Sigmoid colon (tissue), 7 donors: ENCODE data around the gene CLIC3. TPM values are rescaled to one million over a fixed set of nuclear protein-coding genes. Genes with fewer than 3 reads are reported as not detected.

ENCODE experiments used
- DNase-seq: peaks from one replicate; pipeline ENCODE4 v3.0.0-alpha.2; 2019
- H3K27ac ChIP-seq, 4 donors: fragments of 200-600 bp; sonication (generic); one replicate each; pipeline ENCODE4 v1.5.1; 2016 to 2019; ENCODE audit warnings: mild to moderate bottlenecking in 1 of 4
- H3K27me3 ChIP-seq, 3 donors: fragments of 200-600 bp; sonication (generic); one replicate each; pipeline ENCODE4 v1.5.1; 2019; ENCODE audit warnings: mild to moderate bottlenecking in 1 of 3
- H3K36me3 ChIP-seq, 4 donors: fragments of 200-600 bp; sonication (generic); one replicate each; pipeline ENCODE4 v1.5.1; 2016 to 2019
- H3K4me1 ChIP-seq, 4 donors: fragments of 200-600 bp; sonication (generic); one replicate each; pipeline ENCODE4 v1.5.1; 2017 to 2019
- H3K4me3 ChIP-seq, 4 donors: fragments of 200-600 bp; sonication (generic); one replicate each; pipeline ENCODE4 v1.5.1; 2017 to 2019; ENCODE audit warnings: mild to moderate bottlenecking in 2 of 4, moderate library complexity in 1 of 4
- H3K9me3 ChIP-seq, 4 donors: fragments of 200-600 bp in 3 of 4; sonication (generic) in 3 of 4; one replicate each; pipeline versions ENCODE4 v1.5.1 to v1.6.1; 2013 to 2019
- EP300 ChIP-seq, 4 donors: sonication (generic); formaldehyde crosslinking; IDR thresholded peaks; one replicate each; pipeline ENCODE4 v1.6.1; 2017; ENCODE audit warnings: antibody characterized with exemption in 4 of 4
- POLR2A ChIP-seq, 2 donors: fragments of 450-650 bp; IDR thresholded peaks; one replicate each; pipeline ENCODE4 v1.6.1; 2016; ENCODE audit warnings: antibody characterized with exemption in 2 of 2, mild to moderate bottlenecking in 2 of 2, moderate library complexity in 2 of 2
- POLR2AphosphoS5 ChIP-seq, 4 donors: sonication (generic); formaldehyde crosslinking; IDR thresholded peaks; one replicate each; pipeline ENCODE4 v1.6.1; 2017; ENCODE audit warnings: antibody characterized with exemption in 4 of 4
- WGBS, 2 donors: extraction: QIAGEN DNeasy Blood & Tissue Kit; methylation state at CpG; one replicate each; pipeline ENCODE4 v1.1.7; 2013; 5-methylcytosine and 5-hydroxymethylcytosine counted together
- intact Hi-C: fragments of 100-400 bp; cut with DNase I; formaldehyde crosslinking; loops from one replicate; pipeline ENCODE4 v1.15.1; 2023
- polyA plus RNA-seq, 3 donors: library from polyadenylated mRNA; stranded (reverse); fragments of 200-250 nt; gene quantifications; one replicate each; pipeline ENCODE4 v1.2.3, GENCODE V29; 2013
- total RNA-seq, 4 donors: library from RNA; depleted of rRNA; stranded (reverse); fragments of >200 nt; gene quantifications; one replicate each; pipeline ENCODE4 v1.1.0, GENCODE V29; 2016
- TF ChIP-seq, protein P1 (sequence below), 4 experiments: fragments of 450-650 bp in 3 of 4; fragments of 200-600 bp in 1 of 4; IDR thresholded peaks; one replicate each; pipeline ENCODE4 v1.5.1; 2016 to 2019; ENCODE audit warnings: antibody characterized with exemption in 4 of 4, mild to moderate bottlenecking in 3 of 4, moderate library complexity in 2 of 4
- donor health status: healthy with polysubstance abuse.
- donor health status: Bipolar disorder and iron deficiency.
- donor health status: healthy.

Gene CLIC3
- total and polyA plus RNA-seq, 7 donors = 1.4 to 4.7 TPM; not detected in 5

DNA sequence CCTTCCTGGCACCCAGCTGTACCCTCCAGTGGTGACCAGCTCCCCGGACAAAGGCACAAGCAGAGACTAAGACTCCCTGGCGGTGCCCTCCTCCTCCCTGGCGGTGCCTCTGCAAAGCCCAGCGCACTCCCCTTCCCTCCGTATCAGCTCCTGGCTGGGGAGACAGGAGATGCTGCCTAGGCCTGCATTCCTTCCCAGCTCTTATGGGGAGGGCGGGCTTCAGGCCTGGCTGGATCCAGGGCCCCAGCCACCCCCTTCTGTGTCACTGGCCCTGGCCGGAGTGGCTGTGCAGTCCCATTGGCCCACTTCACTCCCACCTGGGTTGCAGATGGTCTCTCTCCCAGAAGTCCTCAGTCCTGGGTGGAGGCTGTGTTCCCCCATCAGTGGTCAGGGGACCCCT, 37.9 kb downstream of the CLIC3 start:
- no peaks in the 10 kb centered on the region for H3K4me1 ChIP-seq
- WGBS, 2 donors = 95 to 96% methylated on average over 7 of the region's 7 CpGs
- DNase-seq = no peak
- no peak overlapping the region for H3K27ac ChIP-seq
- intact Hi-C loops = no loop called here
- no peaks in the 10 kb centered on the region for H3K9me3 ChIP-seq
- TF ChIP-seq EP300 (IDR thresholded peaks at IDR 0.05) = no peak
- TF ChIP-seq POLR2A (IDR thresholded peaks at IDR 0.05) = no peak
- TF ChIP-seq POLR2AphosphoS5 (IDR thresholded peaks at IDR 0.05) = no peak
- TF ChIP-seq, protein P1, sequence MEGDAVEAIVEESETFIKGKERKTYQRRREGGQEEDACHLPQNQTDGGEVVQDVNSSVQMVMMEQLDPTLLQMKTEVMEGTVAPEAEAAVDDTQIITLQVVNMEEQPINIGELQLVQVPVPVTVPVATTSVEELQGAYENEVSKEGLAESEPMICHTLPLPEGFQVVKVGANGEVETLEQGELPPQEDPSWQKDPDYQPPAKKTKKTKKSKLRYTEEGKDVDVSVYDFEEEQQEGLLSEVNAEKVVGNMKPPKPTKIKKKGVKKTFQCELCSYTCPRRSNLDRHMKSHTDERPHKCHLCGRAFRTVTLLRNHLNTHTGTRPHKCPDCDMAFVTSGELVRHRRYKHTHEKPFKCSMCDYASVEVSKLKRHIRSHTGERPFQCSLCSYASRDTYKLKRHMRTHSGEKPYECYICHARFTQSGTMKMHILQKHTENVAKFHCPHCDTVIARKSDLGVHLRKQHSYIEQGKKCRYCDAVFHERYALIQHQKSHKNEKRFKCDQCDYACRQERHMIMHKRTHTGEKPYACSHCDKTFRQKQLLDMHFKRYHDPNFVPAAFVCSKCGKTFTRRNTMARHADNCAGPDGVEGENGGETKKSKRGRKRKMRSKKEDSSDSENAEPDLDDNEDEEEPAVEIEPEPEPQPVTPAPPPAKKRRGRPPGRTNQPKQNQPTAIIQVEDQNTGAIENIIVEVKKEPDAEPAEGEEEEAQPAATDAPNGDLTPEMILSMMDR (IDR thresholded peaks at IDR 0.05) = no peak
- no peak overlapping the region for H3K4me3 ChIP-seq
- H3K27me3 ChIP-seq = no peaks in the 10 kb centered on the region
- H3K36me3 ChIP-seq = no peaks in the 10 kb centered on the region

DNA sequence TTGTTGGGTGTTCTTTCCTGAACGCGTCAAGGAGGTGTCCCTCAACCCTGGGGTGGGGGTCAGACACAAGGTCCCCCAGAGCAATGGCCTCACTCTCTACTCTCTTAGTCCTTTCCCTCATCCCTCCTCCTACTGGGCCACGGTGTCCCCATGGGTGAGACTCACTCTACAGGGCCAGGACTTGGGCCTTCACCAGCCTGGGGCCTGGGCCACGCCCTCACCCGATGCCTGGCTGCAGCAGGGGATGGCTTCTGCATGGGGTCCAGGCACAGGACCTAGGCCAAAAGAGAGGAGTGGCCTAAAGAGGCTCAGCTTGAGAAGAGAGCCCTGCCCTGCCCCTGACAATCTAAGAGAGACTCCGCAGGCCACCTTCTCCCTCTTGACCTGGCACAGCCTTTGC, 38.5 kb downstream of the CLIC3 start:
- TF ChIP-seq, protein P1 (IDR thresholded peaks at IDR 0.05) = no peak
- no peak for TF ChIP-seq POLR2A (IDR thresholded peaks at IDR 0.05)
- TF ChIP-seq EP300 (IDR thresholded peaks at IDR 0.05) = no peak
- TF ChIP-seq POLR2AphosphoS5 (IDR thresholded peaks at IDR 0.05) = no peak
- Histone ChIP-seq H3K4me1 (no peaks in the 10 kb centered on the region), H3K4me3 (no peak overlapping the region), H3K27ac (no peak overlapping the region), H3K36me3 (no peaks in the 10 kb centered on the region), H3K9me3 (no peaks in the 10 kb centered on the region), H3K27me3 (no peaks in the 10 kb centered on the region)
- no peak for DNase-seq
- intact Hi-C loops = no loop called here
- WGBS, 2 donors = 92 to 93% methylated on average over 6 of the region's 6 CpGs

DNA sequence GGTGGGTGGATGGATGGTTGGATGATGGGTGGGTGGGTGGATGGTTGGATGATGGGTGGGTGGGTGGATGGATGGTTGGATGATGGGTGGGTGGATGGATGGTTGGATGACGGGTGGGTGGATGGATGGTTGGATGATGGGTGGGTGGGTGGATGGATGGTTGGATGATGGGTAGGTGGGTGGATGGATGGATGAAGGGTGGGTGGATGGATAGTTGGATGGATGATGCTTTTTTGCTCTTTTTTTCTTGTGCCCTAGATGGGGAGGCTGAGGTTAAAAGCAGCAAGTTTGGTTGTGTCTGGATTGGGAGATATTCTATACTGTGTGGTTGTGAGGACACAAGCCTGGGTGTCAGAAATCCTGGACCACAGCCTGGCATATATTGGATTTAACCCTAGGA, 38.9 kb downstream of the CLIC3 start:
- WGBS, 2 donors = 94 to 97% methylated on average over 1 of the region's 1 CpG
- no peak overlapping the region for H3K4me3 ChIP-seq
- no peaks in the 10 kb centered on the region for H3K9me3 ChIP-seq
- no peaks in the 10 kb centered on the region for H3K36me3 ChIP-seq
- TF ChIP-seq EP300 (IDR thresholded peaks at IDR 0.05) = no peak
- TF ChIP-seq, protein P1 (IDR thresholded peaks at IDR 0.05) = no peak
- no peak for TF ChIP-seq POLR2A (IDR thresholded peaks at IDR 0.05)
- TF ChIP-seq POLR2AphosphoS5 (IDR thresholded peaks at IDR 0.05) = no peak
- H3K4me1 ChIP-seq = no peaks in the 10 kb centered on the region
- DNase-seq = no peak
- no peak overlapping the region for H3K27ac ChIP-seq
- intact Hi-C loops = no loop called here
- no peaks in the 10 kb centered on the region for H3K27me3 ChIP-seq

- intact Hi-C loops = no loop called here
- Histone ChIP-seq H3K4me1 (no peaks in the 10 kb centered on the region), H3K36me3 (no peaks in the 10 kb centered on the region), H3K9me3 (no peaks in the 10 kb centered on the region), H3K4me3 (no peak overlapping the region), H3K27ac (no peak overlapping the region), H3K27me3 (no peaks in the 10 kb centered on the region)
- no peak for DNase-seq
- 96 to 97% methylated on average over 4 of the region's 4 CpGs for WGBS, 2 donors
- TF ChIP-seq POLR2AphosphoS5 (IDR thresholded peaks at IDR 0.05) (no peak), EP300 (IDR thresholded peaks at IDR 0.05) (no peak), POLR2A (IDR thresholded peaks at IDR 0.05) (no peak)
- TF ChIP-seq, protein P1 (IDR thresholded peaks at IDR 0.05) = no peak
Measured at GRCh38 chr9:136956604-136957003, 39.8 kb downstream of the CLIC3 start.

DNA sequence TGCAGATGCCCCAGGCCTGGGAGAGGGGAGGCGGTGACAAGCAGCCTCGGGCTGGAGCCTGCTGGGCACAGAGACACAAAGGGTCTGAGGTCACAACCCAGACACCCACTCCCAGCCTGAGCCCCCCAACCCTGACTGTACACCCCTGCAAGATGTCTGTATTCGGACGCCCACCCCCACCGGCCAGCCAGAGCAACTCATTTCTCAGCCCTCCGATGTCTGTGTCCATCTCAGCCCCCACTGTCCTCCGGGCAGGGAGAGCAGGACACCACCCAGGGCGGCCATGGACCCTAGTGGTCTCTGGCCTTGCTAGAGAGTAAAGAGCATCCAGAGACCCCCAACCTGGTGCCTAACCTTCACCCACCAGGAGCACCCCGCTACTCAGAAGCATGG, 40.4 kb downstream of the CLIC3 start:
- DNase-seq = no peak
- H3K27ac ChIP-seq = no peak overlapping the region
- no peaks in the 10 kb centered on the region for H3K9me3 ChIP-seq
- intact Hi-C loops = no loop called here
- WGBS, 2 donors = 94 to 95% methylated on average over 9 of the region's 9 CpGs
- no peak for TF ChIP-seq EP300 (IDR thresholded peaks at IDR 0.05)
- TF ChIP-seq POLR2AphosphoS5 (IDR thresholded peaks at IDR 0.05) = no peak
- TF ChIP-seq POLR2A (IDR thresholded peaks at IDR 0.05) = no peak
- TF ChIP-seq, protein P1 (IDR thresholded peaks at IDR 0.05) = no peak
- no peaks in the 10 kb centered on the region for H3K4me1 ChIP-seq
- H3K27me3 ChIP-seq = no peaks in the 10 kb centered on the region
- no peak overlapping the region for H3K4me3 ChIP-seq
- H3K36me3 ChIP-seq = no peaks in the 10 kb centered on the region
